RWPE2 (cell line): Measurements from ENCODE around the gene TSPAN18.

Experiments used
- ATAC-seq: fragments of 200-7000 bp; cut with Tn5 transposase; 3 replicates; pipeline ENCODE4 v1.9.1; 2021; ENCODE audit warnings: low read depth
- DNase-seq: peaks from one replicate; pipeline ENCODE4 v3.0.0-alpha.2; 2020; ENCODE audit warnings: low spot score
- H3K27ac ChIP-seq: fragments of 450-650 bp; 2 replicates; pipeline ENCODE4 v1.5.1; 2017; ENCODE audit warnings: mild to moderate bottlenecking; ENCODE audit not compliant: poor library complexity, severe bottlenecking
- H3K27me3 ChIP-seq: fragments of 250-450 bp; sonication (Bioruptor Pico); 2 replicates; pipeline ENCODE4 v1.5.1; 2021; ENCODE audit warnings: mild to moderate bottlenecking, moderate library complexity; ENCODE audit not compliant: insufficient read depth, poor library complexity, severe bottlenecking
- H3K36me3 ChIP-seq: fragments of 250-450 bp; sonication (Bioruptor Pico); 2 replicates; pipeline ENCODE4 v1.5.1; 2020; ENCODE audit warnings: low read depth, mild to moderate bottlenecking, moderate library complexity
- H3K4me1 ChIP-seq: fragments of 250-450 bp; sonication (Bioruptor Pico); 2 replicates; pipeline ENCODE4 v1.5.1; 2021; ENCODE audit warnings: mild to moderate bottlenecking, moderate library complexity; ENCODE audit not compliant: insufficient read depth, poor library complexity, severe bottlenecking
- H3K4me3 ChIP-seq: fragments of 250-450 bp; sonication (Bioruptor Pico); 2 replicates; pipeline ENCODE4 v1.5.1; 2021; ENCODE audit warnings: mild to moderate bottlenecking, moderate library complexity; ENCODE audit not compliant: severe bottlenecking
- H3K9me3 ChIP-seq: fragments of 250-450 bp; sonication (Bioruptor Pico); 2 replicates; pipeline ENCODE4 v1.5.1; 2021; ENCODE audit warnings: mild to moderate bottlenecking, moderate library complexity; ENCODE audit not compliant: severe bottlenecking
- TF ChIP-seq, protein P1 (sequence below): fragments of 450-650 bp; IDR thresholded peaks from one replicate; pipeline ENCODE4 v1.5.1; 2017; ENCODE audit warnings: mild to moderate bottlenecking, moderate library complexity; ENCODE audit not compliant: poor library complexity, severe bottlenecking

The TSPAN18 gene

DNA sequence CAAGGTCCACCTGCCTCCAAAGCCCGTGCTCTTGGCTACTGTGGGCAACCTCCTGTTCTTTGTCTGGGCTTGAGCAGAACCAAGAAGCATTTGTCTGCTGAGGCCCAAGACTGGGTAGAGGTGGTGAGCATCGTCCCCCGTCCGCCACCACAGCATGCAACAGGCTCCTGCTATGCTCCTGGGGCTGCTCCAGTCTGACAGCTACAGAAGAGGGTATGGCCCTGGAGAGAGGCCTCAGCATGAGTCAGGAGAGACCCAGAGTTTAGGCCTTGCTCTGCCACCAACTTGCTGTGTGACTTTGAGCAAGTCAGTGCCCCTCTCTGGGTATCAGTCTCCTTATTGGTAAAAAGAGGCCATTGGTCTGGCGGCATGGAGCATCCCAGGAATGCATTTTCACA, 132.8 kb downstream of the TSPAN18 start:
- H3K27ac ChIP-seq: no peak overlapping the region
- no peaks in the 10 kb centered on the region for H3K9me3 ChIP-seq
- H3K27me3 ChIP-seq: no peaks in the 10 kb centered on the region
- no peak overlapping the region for H3K4me3 ChIP-seq
- peaks cover 13% of the 10 kb centered on the region for H3K4me1 ChIP-seq
- ATAC-seq (no peak), DNase-seq (no peak)
- TF ChIP-seq, protein P1, sequence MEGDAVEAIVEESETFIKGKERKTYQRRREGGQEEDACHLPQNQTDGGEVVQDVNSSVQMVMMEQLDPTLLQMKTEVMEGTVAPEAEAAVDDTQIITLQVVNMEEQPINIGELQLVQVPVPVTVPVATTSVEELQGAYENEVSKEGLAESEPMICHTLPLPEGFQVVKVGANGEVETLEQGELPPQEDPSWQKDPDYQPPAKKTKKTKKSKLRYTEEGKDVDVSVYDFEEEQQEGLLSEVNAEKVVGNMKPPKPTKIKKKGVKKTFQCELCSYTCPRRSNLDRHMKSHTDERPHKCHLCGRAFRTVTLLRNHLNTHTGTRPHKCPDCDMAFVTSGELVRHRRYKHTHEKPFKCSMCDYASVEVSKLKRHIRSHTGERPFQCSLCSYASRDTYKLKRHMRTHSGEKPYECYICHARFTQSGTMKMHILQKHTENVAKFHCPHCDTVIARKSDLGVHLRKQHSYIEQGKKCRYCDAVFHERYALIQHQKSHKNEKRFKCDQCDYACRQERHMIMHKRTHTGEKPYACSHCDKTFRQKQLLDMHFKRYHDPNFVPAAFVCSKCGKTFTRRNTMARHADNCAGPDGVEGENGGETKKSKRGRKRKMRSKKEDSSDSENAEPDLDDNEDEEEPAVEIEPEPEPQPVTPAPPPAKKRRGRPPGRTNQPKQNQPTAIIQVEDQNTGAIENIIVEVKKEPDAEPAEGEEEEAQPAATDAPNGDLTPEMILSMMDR: no peak
- H3K36me3 ChIP-seq: no peaks in the 10 kb centered on the region

- ATAC-seq: no peak
- Histone ChIP-seq H3K36me3 (no peaks in the 10 kb centered on the region), H3K9me3 (no peaks in the 10 kb centered on the region), H3K27ac (no peak overlapping the region), H3K4me1 (peaks cover 13% of the 10 kb centered on the region), H3K4me3 (no peak overlapping the region), H3K27me3 (no peaks in the 10 kb centered on the region)
- TF ChIP-seq, protein P1: no peak
- no peak for DNase-seq
These were observed 133.6 kb downstream of the TSPAN18 start for GRCh38 chr11:44860346-44860745.

DNA sequence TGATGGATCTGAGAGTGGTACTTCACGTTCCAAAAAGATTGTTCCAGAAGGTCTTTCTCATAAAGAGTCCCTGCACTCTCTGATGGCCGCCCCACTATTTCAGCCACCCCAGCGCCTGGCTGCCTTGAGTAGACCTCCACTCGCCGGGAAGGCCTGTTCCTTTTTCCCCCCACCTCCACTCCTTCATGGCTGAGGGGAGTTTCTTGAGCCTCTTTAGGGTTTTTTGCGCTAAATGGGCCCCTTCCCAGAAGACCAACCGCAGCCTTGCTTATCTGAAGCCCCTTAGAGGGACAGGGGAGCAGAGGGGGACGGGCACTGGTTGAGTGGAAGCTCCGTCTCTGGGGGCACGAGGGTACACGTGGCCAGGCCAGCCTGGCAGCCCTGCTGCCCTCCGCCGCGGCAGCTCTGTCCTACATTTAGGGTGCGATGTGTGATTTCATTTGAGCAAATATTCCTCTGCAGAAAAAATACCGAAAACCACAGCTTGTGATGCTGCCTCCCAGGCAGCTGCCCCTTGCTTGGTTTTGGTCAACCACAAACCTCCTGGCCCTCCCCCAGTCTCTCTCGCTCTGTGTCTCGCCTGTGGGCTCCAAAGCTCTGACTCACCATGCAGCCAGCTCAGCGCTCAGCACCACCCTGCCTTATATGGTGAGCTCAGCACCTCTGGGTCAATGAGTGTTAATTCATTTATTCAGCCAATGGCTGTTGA, 135.2 kb downstream of the TSPAN18 start:
- Histone ChIP-seq H3K4me1 (peaks cover 13% of the 10 kb centered on the region), H3K36me3 (no peaks in the 10 kb centered on the region), H3K9me3 (no peaks in the 10 kb centered on the region), H3K27me3 (no peaks in the 10 kb centered on the region), H3K4me3 (no peak overlapping the region), H3K27ac (peak overlapping the region; percentile 59)
- TF ChIP-seq, protein P1: no peak
- ATAC-seq (peak; percentile 100), DNase-seq (peak; percentile 97)

DNA sequence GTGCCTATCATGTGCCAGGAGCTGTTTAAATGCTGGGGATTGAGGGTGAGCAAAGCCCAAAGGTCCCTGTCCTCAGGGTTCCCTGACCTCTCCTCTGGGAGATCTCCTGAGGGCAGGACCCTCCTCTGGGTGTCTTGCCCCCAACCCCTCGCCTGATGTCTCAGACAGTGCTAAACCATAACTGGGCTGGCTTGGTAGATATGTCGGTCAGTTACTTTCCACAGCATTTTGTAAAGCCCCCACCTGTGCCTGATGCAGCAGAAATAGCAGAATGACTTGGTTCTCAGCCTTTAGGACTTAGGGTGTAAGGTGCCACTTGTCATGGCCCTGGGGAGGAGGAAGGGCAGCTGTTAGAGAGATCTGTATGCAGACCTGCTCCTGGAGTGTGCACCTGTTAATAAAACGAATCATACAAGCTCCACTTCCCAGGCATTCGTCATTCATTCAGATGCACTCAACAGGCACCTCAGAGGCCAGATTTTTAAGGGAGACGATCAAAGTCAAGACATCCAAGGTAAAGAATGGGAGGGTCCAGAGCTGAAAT, 135.9 kb downstream of the TSPAN18 start:
- DNase-seq (no peak), ATAC-seq (no peak)
- Histone ChIP-seq H3K4me1 (peaks cover 13% of the 10 kb centered on the region), H3K27ac (peak overlapping the region; percentile 59), H3K4me3 (no peak overlapping the region), H3K27me3 (no peaks in the 10 kb centered on the region), H3K36me3 (no peaks in the 10 kb centered on the region), H3K9me3 (no peaks in the 10 kb centered on the region)
- TF ChIP-seq, protein P1: no peak

DNA sequence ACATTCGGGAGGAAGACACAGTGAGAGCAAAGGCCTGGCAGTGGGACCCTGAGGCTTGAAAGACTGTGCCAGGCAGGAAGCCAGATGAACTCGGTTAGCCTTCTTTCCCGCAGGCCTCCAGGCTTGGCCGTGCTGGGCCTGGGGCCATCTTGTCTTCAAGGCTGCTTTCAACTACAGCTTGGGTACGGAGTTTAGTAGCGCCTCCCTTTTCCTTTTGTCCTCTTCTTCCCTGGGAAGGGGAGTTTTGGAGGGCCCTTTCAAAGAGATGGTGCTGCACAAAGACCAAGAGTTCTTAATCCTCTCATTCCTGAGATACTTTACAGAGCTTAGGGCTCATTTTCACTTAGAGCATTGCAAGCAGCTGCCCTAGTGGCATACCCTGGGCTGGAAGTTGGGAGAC, 136.5 kb downstream of the TSPAN18 start:
- H3K4me1 ChIP-seq: peaks cover 13% of the 10 kb centered on the region

More for the DNA sequence above, 136.5 kb downstream of the TSPAN18 start:
- no peaks in the 10 kb centered on the region for H3K36me3 ChIP-seq
- no peaks in the 10 kb centered on the region for H3K9me3 ChIP-seq
- H3K27me3 ChIP-seq: no peaks in the 10 kb centered on the region
- TF ChIP-seq, protein P1: no peak
- DNase-seq: no peak
- no peak overlapping the region for H3K27ac ChIP-seq
- no peak overlapping the region for H3K4me3 ChIP-seq
- ATAC-seq: no peak
